Measurements from ENCODE around the gene CREB3L1. TPM values are rescaled to one million over a fixed set of nuclear protein-coding genes. Genes with fewer than 3 reads are reported as not detected.
A peak's percentile ranks its signal among the peaks of the same experiment; 100 is the strongest.

The CREB3L1 gene
- total and polyA plus RNA-seq, 2 of the 13 experiments (the other 11 are each of a cell fraction or from before 2014, with no cell fraction given): not detected

- H3K4me2 ChIP-seq (ENCODE audit: low read depth, low read length): peak overlapping the region; percentile 12; the same call in 1 of the 2 replicates
- FAIRE-seq (no peak), ATAC-seq (no peak; the same call in 2 of the 3 replicates), DNase-seq (ENCODE audit: low spot score) (peak; percentile 46)
- no peaks in the 10 kb centered on the region for H3K36me3 ChIP-seq (replicated peaks in 1 of 2; ENCODE audit: control insufficient read depth in 1 of 2, insufficient read depth in 2 of 2, low read length in 2 of 2)
- intact Hi-C loops (cut with micrococcal nuclease; ENCODE audit: unreplicated experiment): no loop called here
- no peak overlapping the region for H3K4me3 ChIP-seq (replicated peaks in 1 of 3; ENCODE audit: insufficient read depth in 1 of 3, low read depth in 2 of 3, low read length in 3 of 3)
- CTCF ChIA-PET (ENCODE audit: low intra/inter-chr PET ratio, low total read pairs): no interaction called here
- H3K27ac ChIP-seq (ENCODE audit: extremely low read length, insufficient read depth, low read length): no peak overlapping the region
- BruUV-seq (replicated peaks): no TSS peak
- WGBS (ENCODE audit: low lambda C conversion rate): 6% methylated on average over 6 of the region's 6 CpGs
- H3K9me3 ChIP-seq (ENCODE audit: low read length): no peaks in the 10 kb centered on the region
- H3K9ac ChIP-seq (ENCODE audit: insufficient read depth, low read depth, low read length): no peak overlapping the region
- no peaks in the 10 kb centered on the region for H3K79me2 ChIP-seq (ENCODE audit: insufficient read depth, low read length)
- POLR2A ChIA-PET: interaction anchor here (1.0 kb wide), 1 partner anchor 33 kb away, joined by 3 read pairs; no protein-coding TSS in a partner anchor
- peaks cover 50% of the 10 kb centered on the region for H3K4me1 ChIP-seq (ENCODE audit: insufficient read depth, low read length)
- H3K27me3 ChIP-seq (ENCODE audit: control insufficient read depth in 1 of 2, insufficient read depth in 2 of 2, low read length in 2 of 2): peaks cover 30 to 86% of the 10 kb centered on the region in 2 experiments
- H2AFZ ChIP-seq (ENCODE audit: low read length): no peak overlapping the region
- H4K20me1 ChIP-seq (ENCODE audit: insufficient read depth, low read length): peaks cover 3% of the 10 kb centered on the region
- in situ Hi-C loops (cut with HindIII; ENCODE audit: extremely low pct_ligation_motif_present, low pct_unique_long_range_greater_than_20kb): no loop called here
- no peak for TF ChIP-seq SNAPC2 (CRISPR knock-in tag; IDR thresholded peaks at IDR 0.05)
- TF ChIP-seq ZFP36 (IDR thresholded peaks at IDR 0.05; ENCODE audit: borderline replicate concordance, low read depth, low read length, partially characterized antibody): no peak
- no peak for TF ChIP-seq CBX1 (IDR thresholded peaks at IDR 0.05; ENCODE audit: low read depth)
- TF ChIP-seq REPIN1 (CRISPR knock-in tag; IDR thresholded peaks at IDR 0.05; ENCODE audit: borderline replicate concordance, low read depth): no peak
- no peak for TF ChIP-seq ATF5 (CRISPR knock-in tag; IDR thresholded peaks at IDR 0.05; ENCODE audit: low read depth)
- peak; percentile 46 for TF ChIP-seq RARA (CRISPR knock-in tag; IDR thresholded peaks at IDR 0.05)
- TF ChIP-seq ZNF709 (CRISPR knock-in tag; IDR thresholded peaks at IDR 0.05): no peak
- TF ChIP-seq GATAD1 (CRISPR knock-in tag; IDR thresholded peaks at IDR 0.05): no peak
- no peak for TF ChIP-seq ZNF263 (CRISPR knock-in tag; IDR thresholded peaks at IDR 0.05)
- TF ChIP-seq MTF1 (CRISPR knock-in tag; IDR thresholded peaks at IDR 0.05): no peak
- 0 out of 2 replicates have a peak, but pooled peaks have one; percentile 20 for TF ChIP-seq THAP11 (CRISPR knock-in tag; IDR thresholded peaks at IDR 0.05)
- peak; percentile 38; the same call in 1 of the 2 replicates for TF ChIP-seq ARID5B (CRISPR knock-in tag; IDR thresholded peaks at IDR 0.05)
- TF ChIP-seq NFE2 (CRISPR knock-in tag; IDR thresholded peaks at IDR 0.05): no peak
- no peak for TF ChIP-seq ZNF121 (CRISPR knock-in tag; IDR thresholded peaks at IDR 0.05)
- TF ChIP-seq CSRNP1 (CRISPR knock-in tag; IDR thresholded peaks at IDR 0.05): no peak
- TF ChIP-seq SOX5 (CRISPR knock-in tag; IDR thresholded peaks at IDR 0.05; ENCODE audit: borderline replicate concordance): 0 out of 2 replicates have a peak, but pooled peaks have one; percentile 16
- no peak for TF ChIP-seq CSRNP2 (CRISPR knock-in tag; conservative IDR thresholded peaks at IDR 0.05; ENCODE audit: low read depth)
- no peak for TF ChIP-seq KDM6A (CRISPR knock-in tag; IDR thresholded peaks at IDR 0.05; ENCODE audit: low read depth)
Measured at GRCh38 chr11:46275964-46276641, 1.4 kb upstream of the CREB3L1 start.
